ENCODE measurements around the gene GALNTL6.

Gene GALNTL6

GRCh38 chr4:171843456-171843855, 30.3 kb downstream of the GALNTL6 start:
- H3K4me3 ChIP-seq (replicated peaks in 1 of 2; ENCODE audit: low read depth in 2 of 2, low read length in 2 of 2) = no peak overlapping the region
- no peak for TF ChIP-seq CTCF (IDR thresholded peaks at IDR 0.05; ENCODE audit: low read depth, low read length)
- DNase-seq (ENCODE audit: low read depth in 2 of 2) = no peak

GRCh38 chr4:171846232-171846631, 33.0 kb downstream of the GALNTL6 start:
- DNase-seq (ENCODE audit: low read depth in 2 of 2) = peak; percentile 4 to 35
- TF ChIP-seq CTCF (IDR thresholded peaks at IDR 0.05; ENCODE audit: low read depth, low read length) = no peak
- H3K4me3 ChIP-seq (replicated peaks in 1 of 2; ENCODE audit: low read depth in 2 of 2, low read length in 2 of 2) = no peak overlapping the region

GRCh38 chr4:171846893-171847292, 33.7 kb downstream of the GALNTL6 start:
- TF ChIP-seq CTCF (IDR thresholded peaks at IDR 0.05; ENCODE audit: low read depth, low read length) = no peak
- no peak overlapping the region for H3K4me3 ChIP-seq (replicated peaks in 1 of 2; ENCODE audit: low read depth in 2 of 2, low read length in 2 of 2)
- DNase-seq (ENCODE audit: low read depth in 2 of 2) = no peak

GRCh38 chr4:171847751-171848150, 34.5 kb downstream of the GALNTL6 start:
- H3K4me3 ChIP-seq (replicated peaks in 1 of 2; ENCODE audit: low read depth in 2 of 2, low read length in 2 of 2) = no peak overlapping the region
- TF ChIP-seq CTCF (IDR thresholded peaks at IDR 0.05; ENCODE audit: low read depth, low read length) = no peak
- DNase-seq (ENCODE audit: low read depth in 2 of 2) = no peak

GRCh38 chr4:171849686-171850222, 36.5 kb downstream of the GALNTL6 start:
- H3K4me3 ChIP-seq (replicated peaks in 1 of 2; ENCODE audit: low read depth in 2 of 2, low read length in 2 of 2) = no peak overlapping the region
- no peak for TF ChIP-seq CTCF (IDR thresholded peaks at IDR 0.05; ENCODE audit: low read depth, low read length)
- DNase-seq (ENCODE audit: low read depth in 2 of 2) = no peak

- H3K4me3 ChIP-seq (replicated peaks in 1 of 2; ENCODE audit: low read depth in 2 of 2, low read length in 2 of 2) = no peak overlapping the region
- TF ChIP-seq CTCF (IDR thresholded peaks at IDR 0.05; ENCODE audit: low read depth, low read length) = no peak
- no peak for DNase-seq (ENCODE audit: low read depth in 2 of 2)
These were observed 38.1 kb downstream of the GALNTL6 start for GRCh38 chr4:171851295-171851694.

Data from cardiac fibroblast (primary cell).